Measurements from ENCODE around the gene PLA2G15. TPM values are rescaled to one million over a fixed set of nuclear protein-coding genes. Genes with fewer than 3 reads are reported as not detected.
"Not testable (repeated sequence)": the region's sequence is repeated elsewhere in the genome, so short reads cannot be mapped to it uniquely, and the experiment has no call there.

PLA2G15 gene
- total RNA-seq, 1 donor from 2014 or later, result 15.9 TPM

DNA sequence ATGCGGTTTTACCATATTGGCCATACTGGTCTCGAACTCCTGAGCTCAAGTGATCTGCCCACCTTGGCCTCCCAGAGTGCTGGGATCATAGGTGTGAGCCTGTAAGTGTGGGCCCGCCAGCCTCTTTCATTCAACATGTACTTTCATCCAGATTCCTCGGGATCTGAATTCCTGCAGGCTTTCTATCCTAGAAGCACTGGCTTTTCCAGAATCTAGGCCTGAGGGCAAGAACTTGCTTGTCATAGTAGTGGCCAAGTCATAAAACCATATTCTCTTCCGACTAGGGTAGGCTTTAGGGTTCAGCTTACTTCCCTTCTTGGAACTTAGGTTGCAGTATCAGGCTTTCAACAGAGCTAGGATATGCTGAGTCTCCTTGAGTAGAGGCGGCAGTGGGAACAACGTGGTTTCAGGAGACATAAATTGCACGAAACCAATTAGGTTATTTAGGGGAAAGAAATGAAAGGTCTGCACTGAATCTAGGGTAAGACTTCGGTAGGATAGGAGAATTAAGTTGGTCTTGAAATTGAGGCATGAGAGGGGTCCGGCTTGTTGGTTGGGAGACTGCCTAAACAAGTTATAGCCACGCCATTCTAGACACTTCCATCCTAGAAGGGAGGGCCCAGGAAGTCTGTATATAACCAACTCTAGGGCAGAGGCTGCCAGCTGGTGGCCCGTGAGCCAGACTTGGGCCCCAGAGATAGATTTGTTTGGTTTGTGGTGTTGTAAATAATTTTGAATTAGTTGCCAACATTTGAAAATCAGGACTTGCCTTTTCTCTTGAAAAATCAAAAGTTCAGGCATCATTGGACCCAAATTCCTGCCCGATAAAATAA is 34.8 kb downstream of the PLA2G15 start:
- no peak for DNase-seq (ENCODE audit: low spot score)

- DNase-seq (ENCODE audit: low spot score), result no peak
These were observed 36.3 kb downstream of the PLA2G15 start for GRCh38 chr16:68281368-68282063.

- no peak for DNase-seq (ENCODE audit: low spot score)
These were observed 36.9 kb downstream of the PLA2G15 start for GRCh38 chr16:68282064-68282452.

- no peak for DNase-seq (ENCODE audit: low spot score)
These were observed 38.2 kb downstream of the PLA2G15 start for GRCh38 chr16:68283346-68283745.

- DNase-seq (ENCODE audit: low spot score), result no peak
These were observed 38.8 kb downstream of the PLA2G15 start for GRCh38 chr16:68283801-68284598.

- no peak for DNase-seq (ENCODE audit: low spot score)
These were observed 39.7 kb downstream of the PLA2G15 start for GRCh38 chr16:68284847-68285246.

- DNase-seq (ENCODE audit: low spot score), result no peak
These were observed 40.5 kb downstream of the PLA2G15 start for GRCh38 chr16:68285683-68286082.

GRCh38 chr16:68286153-68287074 is 41.2 kb downstream of the PLA2G15 start:
- DNase-seq (ENCODE audit: low spot score), result no peak

GRCh38 chr16:68287276-68288251 is 42.4 kb downstream of the PLA2G15 start:
- no peak for DNase-seq (ENCODE audit: low spot score)

DNA sequence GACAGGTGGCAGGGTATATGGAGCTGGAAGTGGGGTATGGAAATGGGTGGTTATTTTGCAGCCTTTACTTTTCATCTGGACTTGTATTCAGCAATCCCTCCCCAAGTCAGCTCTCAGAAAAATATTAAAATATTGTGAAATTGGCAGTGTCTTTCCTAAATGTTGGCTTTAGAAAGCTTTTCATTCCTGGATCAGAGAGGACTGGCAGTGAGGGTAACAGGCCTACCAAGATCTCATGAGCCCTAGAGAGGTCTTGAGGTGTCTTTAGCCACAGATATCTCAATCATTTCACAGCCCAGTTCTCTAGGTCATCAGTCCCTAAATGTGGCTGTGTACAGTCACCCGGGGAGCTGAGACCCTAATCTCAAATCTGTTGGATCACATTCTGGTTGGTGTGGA is 43.1 kb downstream of the PLA2G15 start:
- DNase-seq (ENCODE audit: low spot score), result no peak

- not testable (repeated sequence) for DNase-seq (ENCODE audit: low spot score)
These were observed 43.6 kb downstream of the PLA2G15 start for GRCh38 chr16:68288796-68289195.

DNA sequence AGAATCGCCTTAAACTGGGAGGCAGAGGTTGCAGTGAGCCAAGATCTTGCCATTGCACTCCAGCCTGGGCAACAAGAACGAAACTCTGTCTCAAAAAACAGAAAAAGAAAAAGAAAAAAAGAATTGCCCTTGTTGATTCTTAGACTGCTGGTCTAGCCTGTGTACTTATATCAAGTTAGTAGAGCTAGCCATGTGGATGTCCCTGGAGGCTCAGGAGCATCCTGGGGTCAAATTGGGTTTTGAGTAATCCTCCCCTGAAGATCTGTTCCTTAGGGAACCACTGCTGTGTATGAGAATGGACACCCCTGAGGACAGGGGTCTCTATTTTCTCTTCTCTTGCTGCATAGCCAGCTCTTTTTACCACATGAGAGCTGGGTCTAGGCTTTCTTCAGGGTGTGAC is 44.0 kb downstream of the PLA2G15 start:
- no peak for DNase-seq (ENCODE audit: low spot score)

DNA sequence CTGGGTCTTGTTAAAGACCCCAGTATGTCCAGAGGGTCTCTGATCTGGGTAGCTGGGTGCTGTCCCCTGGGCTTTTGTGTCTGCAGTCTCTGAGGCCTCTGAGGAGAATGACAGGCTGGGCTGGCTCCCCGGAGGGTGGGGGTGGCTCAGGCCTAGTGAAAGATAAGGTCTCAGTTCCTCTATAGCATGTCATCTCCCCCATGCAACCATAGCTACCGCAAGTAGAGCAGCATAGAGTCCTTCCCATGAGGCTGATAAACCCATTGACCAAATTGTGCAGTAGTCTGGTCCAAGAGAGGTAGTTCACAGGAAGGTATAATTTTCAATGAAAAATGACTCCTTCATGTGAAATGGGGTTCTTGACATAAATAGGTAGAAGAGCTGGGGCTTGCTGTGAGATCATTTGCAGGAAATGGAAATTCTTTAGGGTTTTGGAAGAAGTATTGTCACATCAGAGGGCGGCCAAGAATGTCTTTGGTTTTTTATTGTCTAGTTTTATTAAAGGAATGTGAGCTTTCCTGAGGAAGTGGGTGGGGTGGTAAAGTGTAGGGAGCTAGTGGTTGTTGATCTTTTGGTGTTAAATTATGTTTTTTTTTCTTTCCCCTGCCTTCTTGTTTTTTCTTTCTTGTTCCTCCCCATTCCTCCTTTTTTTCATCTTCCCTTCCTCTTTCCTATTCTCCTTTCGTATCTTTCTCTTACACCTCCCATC is 44.6 kb downstream of the PLA2G15 start:
- no peak for DNase-seq (ENCODE audit: low spot score)

DNA sequence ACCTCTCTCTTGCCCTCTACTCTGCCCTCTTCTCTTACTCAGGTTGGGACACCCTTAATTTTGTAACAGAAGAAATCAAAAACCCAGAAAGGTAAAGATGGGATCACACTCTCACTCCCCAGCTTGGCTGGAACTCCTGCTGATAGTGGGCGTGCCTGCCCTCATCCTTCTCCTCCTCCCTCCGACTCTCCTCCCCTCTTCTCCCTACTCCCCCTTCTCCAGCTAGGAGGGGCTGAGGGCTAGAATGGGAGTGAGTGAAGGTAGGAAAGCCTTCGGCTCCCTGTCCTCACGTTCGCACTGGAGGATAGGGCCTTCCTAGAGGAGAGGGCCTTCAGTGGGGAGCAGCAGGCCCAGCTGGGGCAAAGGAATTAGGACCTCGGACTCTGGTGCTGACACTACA is 45.3 kb downstream of the PLA2G15 start:
- no peak for DNase-seq (ENCODE audit: low spot score)

DNA sequence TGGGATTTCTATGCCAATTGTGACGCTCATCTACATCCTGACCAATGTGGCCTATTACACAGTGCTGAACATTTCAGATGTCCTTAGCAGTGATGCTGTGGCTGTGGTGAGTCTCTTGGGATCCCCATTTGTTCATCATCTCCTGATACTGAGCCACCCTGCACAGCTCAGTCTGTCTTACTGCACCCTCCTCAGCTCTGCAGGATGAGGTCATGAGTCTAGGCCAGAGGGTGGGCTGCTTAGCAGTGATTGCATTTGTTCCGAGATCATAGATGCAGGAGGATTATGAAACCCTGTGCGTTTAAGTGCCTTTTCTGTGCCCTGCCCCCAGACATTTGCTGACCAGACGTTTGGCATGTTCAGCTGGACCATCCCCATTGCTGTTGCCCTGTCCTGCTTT is 46.1 kb downstream of the PLA2G15 start:
- no peak for DNase-seq (ENCODE audit: low spot score)

DNA sequence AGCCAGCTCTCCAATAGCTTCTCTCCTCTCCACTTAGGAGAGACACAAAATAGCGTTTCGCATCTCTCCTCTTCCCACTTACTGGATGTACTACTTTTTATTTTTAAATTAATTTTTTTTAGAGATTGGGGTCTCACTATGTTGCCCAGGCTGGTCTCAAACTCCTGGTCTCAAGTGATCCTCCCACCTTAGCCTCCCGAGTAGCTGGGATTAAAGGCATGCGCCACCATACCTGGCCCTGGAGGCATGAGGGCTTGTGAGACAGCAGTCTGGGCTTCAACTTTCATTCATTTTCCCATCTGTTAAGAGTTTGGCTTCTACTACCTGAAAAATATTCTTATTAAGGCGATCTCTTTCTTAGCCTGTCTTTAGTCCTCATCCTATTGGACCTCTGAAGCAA is 47.3 kb downstream of the PLA2G15 start:
- no peak for DNase-seq (ENCODE audit: low spot score)

GRCh38 chr16:68296291-68296690 is 51.1 kb downstream of the PLA2G15 start:
- DNase-seq (ENCODE audit: low spot score), result no peak

- DNase-seq (ENCODE audit: low spot score), result no peak
These were observed 51.5 kb downstream of the PLA2G15 start for GRCh38 chr16:68296693-68297092.

GRCh38 chr16:68297908-68298307 is 52.7 kb downstream of the PLA2G15 start:
- DNase-seq (ENCODE audit: low spot score), result no peak
